ENCODE results near the gene CCNI. TPM values are rescaled to one million over a fixed set of nuclear protein-coding genes. Genes with fewer than 3 reads are reported as not detected.

CCNI gene
- total RNA-seq, 2 donors from 2014 or later = 159 to 260 TPM

DNA sequence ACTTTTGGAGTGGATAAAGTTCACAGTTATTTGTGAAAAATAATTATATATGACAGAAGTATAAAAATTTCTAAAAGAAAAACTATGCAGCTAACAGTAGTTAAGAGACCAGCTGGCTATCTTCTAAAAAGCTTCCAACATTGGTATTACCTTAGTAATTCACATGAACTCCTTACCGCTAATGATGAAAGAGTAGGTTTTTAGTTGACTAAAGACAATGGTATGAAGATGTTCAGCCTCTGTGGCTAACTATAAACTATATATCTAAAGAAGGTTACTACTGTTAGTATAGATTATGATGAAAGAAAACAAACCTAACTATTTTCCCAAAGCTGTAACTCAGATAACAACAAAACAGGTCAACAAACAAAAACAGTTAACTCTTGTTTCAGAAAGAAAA is 10.4 kb downstream of the CCNI start:
- H3K36me3 ChIP-seq = peaks cover 5% of the 10 kb centered on the region
- intact Hi-C loops (cut with DNase I) = no loop called here
- no peak overlapping the region for H3K27ac ChIP-seq

DNA sequence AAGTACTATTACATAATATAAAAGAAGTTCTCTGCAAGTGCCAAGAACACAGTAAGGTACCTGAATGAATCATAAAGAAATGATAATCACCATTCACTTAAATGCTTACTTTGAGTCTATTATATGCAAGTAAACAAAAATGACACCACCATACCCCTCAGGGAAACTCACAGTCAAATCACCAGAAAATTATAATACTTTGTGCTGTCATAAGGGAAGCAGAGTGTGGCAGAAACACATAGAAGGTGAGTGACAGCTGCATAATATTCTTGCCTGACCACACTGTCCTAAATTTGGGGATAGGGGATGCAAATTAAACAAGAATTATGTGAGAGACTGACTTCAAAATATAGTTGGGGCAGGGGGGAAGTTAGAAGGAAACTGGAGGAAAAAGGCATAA is 12.9 kb downstream of the CCNI start:
- Histone ChIP-seq H3K36me3 (peaks cover 8% of the 10 kb centered on the region), H3K9ac (ENCODE audit: low read depth in 2 of 2, low read length in 2 of 2) (no peak overlapping the region), H3K4me3 (no peak overlapping the region), H3K9me3 (no peaks in the 10 kb centered on the region), H3K4me1 (no peaks in the 10 kb centered on the region), H3K27me3 (no peaks in the 10 kb centered on the region), H3K27ac (no peak overlapping the region)
- TF ChIP-seq, protein P1, sequence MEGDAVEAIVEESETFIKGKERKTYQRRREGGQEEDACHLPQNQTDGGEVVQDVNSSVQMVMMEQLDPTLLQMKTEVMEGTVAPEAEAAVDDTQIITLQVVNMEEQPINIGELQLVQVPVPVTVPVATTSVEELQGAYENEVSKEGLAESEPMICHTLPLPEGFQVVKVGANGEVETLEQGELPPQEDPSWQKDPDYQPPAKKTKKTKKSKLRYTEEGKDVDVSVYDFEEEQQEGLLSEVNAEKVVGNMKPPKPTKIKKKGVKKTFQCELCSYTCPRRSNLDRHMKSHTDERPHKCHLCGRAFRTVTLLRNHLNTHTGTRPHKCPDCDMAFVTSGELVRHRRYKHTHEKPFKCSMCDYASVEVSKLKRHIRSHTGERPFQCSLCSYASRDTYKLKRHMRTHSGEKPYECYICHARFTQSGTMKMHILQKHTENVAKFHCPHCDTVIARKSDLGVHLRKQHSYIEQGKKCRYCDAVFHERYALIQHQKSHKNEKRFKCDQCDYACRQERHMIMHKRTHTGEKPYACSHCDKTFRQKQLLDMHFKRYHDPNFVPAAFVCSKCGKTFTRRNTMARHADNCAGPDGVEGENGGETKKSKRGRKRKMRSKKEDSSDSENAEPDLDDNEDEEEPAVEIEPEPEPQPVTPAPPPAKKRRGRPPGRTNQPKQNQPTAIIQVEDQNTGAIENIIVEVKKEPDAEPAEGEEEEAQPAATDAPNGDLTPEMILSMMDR (IDR thresholded peaks at IDR 0.05) = no peak
- DNase-seq = no peak
- intact Hi-C loops (cut with DNase I) = no loop called here

More for the DNA sequence above, 10.4 kb downstream of the CCNI start:
- Histone ChIP-seq H3K4me3 (no peak overlapping the region), H3K9ac (ENCODE audit: low read depth in 2 of 2, low read length in 2 of 2) (no peak overlapping the region), H3K4me1 (no peaks in the 10 kb centered on the region), H3K27me3 (no peaks in the 10 kb centered on the region), H3K9me3 (no peaks in the 10 kb centered on the region)
- TF ChIP-seq, protein P1 (IDR thresholded peaks at IDR 0.05) = no peak
- no peak for DNase-seq

DNA sequence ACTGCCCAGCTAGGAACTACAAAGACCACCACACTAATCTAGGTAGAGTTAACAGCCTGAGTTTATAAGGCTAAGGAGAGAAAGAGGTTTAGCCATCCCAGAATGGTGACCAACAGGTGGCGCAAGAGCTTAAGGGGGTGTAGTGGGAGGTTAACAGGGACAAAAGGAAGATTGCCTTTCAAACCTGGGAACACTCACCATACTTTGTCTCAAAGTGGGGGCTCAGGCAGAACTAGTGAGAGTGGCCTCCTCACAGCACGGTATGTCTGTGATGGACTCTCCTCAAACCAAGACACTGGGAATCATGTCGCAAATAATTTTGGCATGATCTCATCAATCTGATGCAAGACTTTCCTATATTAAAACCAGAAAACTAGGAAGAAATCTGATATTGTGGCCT is 23.4 kb downstream of the CCNI start:
- H3K27ac ChIP-seq = no peak overlapping the region
- H3K36me3 ChIP-seq = peaks cover 6% of the 10 kb centered on the region
- H3K4me1 ChIP-seq = no peaks in the 10 kb centered on the region
- DNase-seq = peak; percentile 79
- intact Hi-C loops (cut with DNase I) = loop anchor here (5.0 kb wide), 1 partner anchor 150 kb away; no protein-coding TSS in a partner anchor
- TF ChIP-seq, protein P1 (IDR thresholded peaks at IDR 0.05) = peak; percentile 37
- no peaks in the 10 kb centered on the region for H3K27me3 ChIP-seq
- no peak overlapping the region for H3K4me3 ChIP-seq
- H3K9me3 ChIP-seq = no peaks in the 10 kb centered on the region
- H3K9ac ChIP-seq (ENCODE audit: low read depth in 2 of 2, low read length in 2 of 2) = no peak overlapping the region

DNA sequence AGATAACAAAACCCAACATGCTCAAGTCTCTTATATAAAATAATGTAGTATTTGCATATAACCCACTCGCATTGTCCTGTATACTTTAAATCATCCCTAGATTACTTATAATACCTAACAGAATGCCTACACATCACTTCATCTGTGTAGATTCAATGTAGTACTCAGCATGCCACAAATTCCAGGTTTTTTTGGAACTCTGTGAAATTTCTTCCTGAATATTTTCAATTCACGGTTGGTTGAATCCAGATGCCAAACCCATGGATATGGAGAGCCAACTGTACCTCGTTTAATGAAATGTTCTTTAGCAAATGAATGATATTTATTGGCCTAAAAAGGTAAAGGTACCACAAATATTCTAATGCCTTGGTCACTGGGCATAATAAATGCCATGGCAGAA is 24.8 kb downstream of the CCNI start:
- DNase-seq = no peak
- no peak overlapping the region for H3K9ac ChIP-seq (ENCODE audit: low read depth in 2 of 2, low read length in 2 of 2)
- H3K4me3 ChIP-seq = no peak overlapping the region
- intact Hi-C loops (cut with DNase I) = loop anchor here (5.0 kb wide), 1 partner anchor 151 kb away; no protein-coding TSS in a partner anchor
- no peaks in the 10 kb centered on the region for H3K27me3 ChIP-seq
- H3K36me3 ChIP-seq = peaks cover 6% of the 10 kb centered on the region
- no peak overlapping the region for H3K27ac ChIP-seq
- TF ChIP-seq, protein P1 (IDR thresholded peaks at IDR 0.05) = no peak
- H3K9me3 ChIP-seq = no peaks in the 10 kb centered on the region
- no peaks in the 10 kb centered on the region for H3K4me1 ChIP-seq

DNA sequence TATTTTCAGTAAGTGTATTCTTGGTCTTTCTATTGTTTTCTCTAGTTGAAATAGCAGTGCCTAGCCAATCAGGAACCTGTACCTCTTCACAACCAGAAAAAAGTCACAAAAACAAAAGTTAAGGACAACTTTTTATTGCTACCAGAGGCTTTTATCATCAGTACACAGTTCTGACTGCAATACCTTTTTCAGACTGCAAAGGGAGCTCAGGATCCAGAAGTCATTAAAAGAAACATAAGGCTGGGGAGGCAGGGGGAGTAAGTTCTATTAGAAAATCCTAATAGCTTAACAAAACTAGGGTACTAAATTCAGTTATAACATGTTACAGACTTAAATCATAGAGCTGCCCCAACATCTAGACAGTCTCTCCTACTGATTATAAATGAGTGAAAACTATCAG is 28.8 kb downstream of the CCNI start:
- intact Hi-C loops (cut with DNase I) = loop anchor here (5.0 to 10.0 kb wide), 2 partner anchors 282 to 535 kb away; no protein-coding TSS in a partner anchor
- no peak for DNase-seq
- TF ChIP-seq, protein P1 (IDR thresholded peaks at IDR 0.05) = no peak

More for the DNA sequence above, 28.8 kb downstream of the CCNI start:
- no peak overlapping the region for H3K4me3 ChIP-seq
- peaks cover 6% of the 10 kb centered on the region for H3K36me3 ChIP-seq
- no peaks in the 10 kb centered on the region for H3K4me1 ChIP-seq
- H3K9me3 ChIP-seq = no peaks in the 10 kb centered on the region
- H3K27ac ChIP-seq = no peak overlapping the region
- no peaks in the 10 kb centered on the region for H3K27me3 ChIP-seq
- no peak overlapping the region for H3K9ac ChIP-seq (ENCODE audit: low read depth in 2 of 2, low read length in 2 of 2)
